ENCODE results near the gene AKR7A3.

DNA sequence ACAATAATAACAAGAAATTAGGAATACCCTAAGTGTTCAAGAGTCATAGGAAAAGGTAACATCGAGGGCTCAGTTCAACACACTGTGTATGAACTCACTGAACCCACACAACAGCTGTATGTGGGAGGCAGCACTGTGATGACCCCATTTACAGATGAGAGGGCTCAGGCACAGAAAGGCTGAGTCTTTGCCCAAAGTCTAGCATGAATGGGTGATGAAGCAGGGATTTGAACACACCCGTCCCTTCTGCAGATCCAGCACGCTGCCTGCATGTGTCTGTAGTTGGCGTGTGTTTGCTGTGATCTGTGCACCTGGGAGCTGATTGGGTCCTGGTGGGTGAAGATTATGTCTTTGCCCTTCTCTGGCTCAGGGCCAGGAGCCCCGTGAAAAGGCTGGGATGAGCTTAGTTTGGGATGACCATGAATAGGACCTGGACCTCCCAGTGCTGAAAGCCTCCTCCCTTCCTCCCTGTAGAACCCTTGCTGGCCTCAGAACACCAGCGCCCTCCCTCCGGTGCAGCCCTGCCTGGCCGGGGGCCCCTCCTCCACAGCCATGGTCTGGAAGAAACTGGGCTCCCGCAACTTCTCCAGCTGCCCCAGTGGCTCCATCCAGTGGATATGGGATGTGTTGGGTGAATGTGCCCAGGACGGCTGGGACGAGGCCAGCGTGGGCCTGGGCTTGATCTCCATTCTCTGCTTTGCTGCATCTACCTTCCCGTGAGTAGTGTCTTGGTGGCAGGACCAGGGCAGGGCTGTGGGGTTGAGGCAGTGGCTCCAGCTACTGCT, 28.7 kb upstream of the AKR7A3 start:
- TF ChIP-seq, protein P1, sequence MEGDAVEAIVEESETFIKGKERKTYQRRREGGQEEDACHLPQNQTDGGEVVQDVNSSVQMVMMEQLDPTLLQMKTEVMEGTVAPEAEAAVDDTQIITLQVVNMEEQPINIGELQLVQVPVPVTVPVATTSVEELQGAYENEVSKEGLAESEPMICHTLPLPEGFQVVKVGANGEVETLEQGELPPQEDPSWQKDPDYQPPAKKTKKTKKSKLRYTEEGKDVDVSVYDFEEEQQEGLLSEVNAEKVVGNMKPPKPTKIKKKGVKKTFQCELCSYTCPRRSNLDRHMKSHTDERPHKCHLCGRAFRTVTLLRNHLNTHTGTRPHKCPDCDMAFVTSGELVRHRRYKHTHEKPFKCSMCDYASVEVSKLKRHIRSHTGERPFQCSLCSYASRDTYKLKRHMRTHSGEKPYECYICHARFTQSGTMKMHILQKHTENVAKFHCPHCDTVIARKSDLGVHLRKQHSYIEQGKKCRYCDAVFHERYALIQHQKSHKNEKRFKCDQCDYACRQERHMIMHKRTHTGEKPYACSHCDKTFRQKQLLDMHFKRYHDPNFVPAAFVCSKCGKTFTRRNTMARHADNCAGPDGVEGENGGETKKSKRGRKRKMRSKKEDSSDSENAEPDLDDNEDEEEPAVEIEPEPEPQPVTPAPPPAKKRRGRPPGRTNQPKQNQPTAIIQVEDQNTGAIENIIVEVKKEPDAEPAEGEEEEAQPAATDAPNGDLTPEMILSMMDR (IDR thresholded peaks at IDR 0.05; ENCODE audit: low read depth, low read length, poor library complexity, severe bottlenecking): no peak
- no peak for TF ChIP-seq EZH2phosphoT487 (IDR thresholded peaks at IDR 0.05; ENCODE audit: borderline replicate concordance, low read length)

Measured in DOHH2 (cell line).